AG10803 (cell line): ENCODE results near the gene PIK3C2G.
"Not testable (repeated sequence)": the region's sequence is repeated elsewhere in the genome, so short reads cannot be mapped to it uniquely, and the experiment has no call there.

Experiments used
- DNase-seq: peaks from one replicate; pipeline ENCODE4 v3.0.0; 2010; ENCODE audit warnings: low read depth
- H3K4me3 ChIP-seq: 2 replicates; pipeline ENCODE4 v1.5.1; 2011; ENCODE audit warnings: mild to moderate bottlenecking, low read length, control low read depth
- CTCF ChIP-seq: conservative IDR thresholded peaks from 2 replicates; pipeline ENCODE4 v1.5.1; 2011; ENCODE audit warnings: mild to moderate bottlenecking, low read length, control low read depth, inconsistent platforms

PIK3C2G gene

GRCh38 chr12:18522806-18523205 is 261.5 kb downstream of the PIK3C2G start:
- TF ChIP-seq CTCF, result no peak
- H3K4me3 ChIP-seq, result no peak overlapping the region
- DNase-seq, result no peak

- not testable (repeated sequence) for DNase-seq, H3K4me3 ChIP-seq
Measured at GRCh38 chr12:18542497-18542896, 281.2 kb downstream of the PIK3C2G start.

GRCh38 chr12:18546399-18546798 is 285.1 kb downstream of the PIK3C2G start:
- H3K4me3 ChIP-seq, result no peak overlapping the region
- DNase-seq, result peak; percentile 63
- TF ChIP-seq CTCF, result no peak

- no peak overlapping the region for H3K4me3 ChIP-seq
- TF ChIP-seq CTCF, result 0 out of 2 replicates have a peak, but pooled peaks have one; percentile 3
- DNase-seq, result no peak
Measured at GRCh38 chr12:18549598-18549997, 288.3 kb downstream of the PIK3C2G start.

GRCh38 chr12:18551106-18551505 is 289.8 kb downstream of the PIK3C2G start:
- no peak overlapping the region for H3K4me3 ChIP-seq
- DNase-seq, result no peak

GRCh38 chr12:18551701-18552100 is 290.4 kb downstream of the PIK3C2G start:
- H3K4me3 ChIP-seq, result no peak overlapping the region
- DNase-seq, result no peak
- no peak for TF ChIP-seq CTCF

More at GRCh38 chr12:18551106-18551505, 289.8 kb downstream of the PIK3C2G start:
- no peak for TF ChIP-seq CTCF

- TF ChIP-seq CTCF, result no peak
- no peak for DNase-seq
- H3K4me3 ChIP-seq, result no peak overlapping the region
Measured at GRCh38 chr12:18552829-18553228, 291.5 kb downstream of the PIK3C2G start.

- H3K4me3 ChIP-seq, result no peak overlapping the region
- no peak for TF ChIP-seq CTCF
- DNase-seq, result no peak
Measured at GRCh38 chr12:18556161-18556560, 294.8 kb downstream of the PIK3C2G start.
